HG03025 (cell line): ENCODE results near the gene MAP2.
"Not testable (repeated sequence)": the region's sequence is repeated elsewhere in the genome, so short reads cannot be mapped to it uniquely, and the experiment has no call there.

Source experiments
- ATAC-seq: cut with Tn5 transposase; IDR thresholded peaks from one replicate; pipeline ENCODE4 v1.9.1; 2021; ENCODE audit warnings: mild to moderate bottlenecking, moderate library complexity; ENCODE audit not compliant: unreplicated experiment, low FRiP score

The MAP2 gene

GRCh38 chr2:209584472-209584871 is 160.6 kb downstream of the MAP2 start:
- no peak for ATAC-seq

- no peak for ATAC-seq
Observed at GRCh38 chr2:209584915-209585314, 161.1 kb downstream of the MAP2 start.

- no peak for ATAC-seq
Observed at GRCh38 chr2:209591021-209591420, 167.2 kb downstream of the MAP2 start.

GRCh38 chr2:209592106-209592505 is 168.3 kb downstream of the MAP2 start:
- ATAC-seq: no peak

GRCh38 chr2:209593930-209594329 is 170.1 kb downstream of the MAP2 start:
- ATAC-seq: no peak

- ATAC-seq: no peak
Observed at GRCh38 chr2:209596262-209596661, 172.4 kb downstream of the MAP2 start.

- not testable (repeated sequence) for ATAC-seq
Observed at GRCh38 chr2:209598227-209598626, 174.4 kb downstream of the MAP2 start.

GRCh38 chr2:209600341-209601171 is 176.7 kb downstream of the MAP2 start:
- ATAC-seq: no peak

- no peak for ATAC-seq
Observed at GRCh38 chr2:209601497-209601896, 177.7 kb downstream of the MAP2 start.

GRCh38 chr2:209602259-209602658 is 178.4 kb downstream of the MAP2 start:
- no peak for ATAC-seq

- no peak for ATAC-seq
Observed at GRCh38 chr2:209609531-209609930, 185.7 kb downstream of the MAP2 start.

GRCh38 chr2:209610631-209611030 is 186.8 kb downstream of the MAP2 start:
- ATAC-seq: no peak

GRCh38 chr2:209613649-209614305 is 189.9 kb downstream of the MAP2 start:
- no peak for ATAC-seq

GRCh38 chr2:209614690-209615369 is 191.0 kb downstream of the MAP2 start:
- ATAC-seq: no peak

- peak; percentile 91 for ATAC-seq
Observed at GRCh38 chr2:209619782-209620181, 195.9 kb downstream of the MAP2 start.

- no peak for ATAC-seq
Observed at GRCh38 chr2:209624192-209624938, 200.5 kb downstream of the MAP2 start.

GRCh38 chr2:209629597-209629996 is 205.8 kb downstream of the MAP2 start:
- ATAC-seq: no peak

- ATAC-seq: no peak
Observed at GRCh38 chr2:209633911-209634310, 210.1 kb downstream of the MAP2 start.

GRCh38 chr2:209636076-209636475 is 212.2 kb downstream of the MAP2 start:
- ATAC-seq: no peak

- no peak for ATAC-seq
Observed at GRCh38 chr2:209637293-209637692, 213.4 kb downstream of the MAP2 start.

- ATAC-seq: no peak
Observed at GRCh38 chr2:209638346-209638745, 214.5 kb downstream of the MAP2 start.
